ENCODE data around the gene MCTP2.

- TF ChIP-seq E2F1 (CRISPR knock-in tag; IDR thresholded peaks at IDR 0.05): no peak
- TF ChIP-seq HMGXB4 (CRISPR knock-in tag; IDR thresholded peaks at IDR 0.05): no peak
- no peak for TF ChIP-seq ATF3 (CRISPR knock-in tag; conservative IDR thresholded peaks at IDR 0.05)
- no peak for TF ChIP-seq ESRRA (CRISPR knock-in tag; IDR thresholded peaks at IDR 0.05; ENCODE audit: borderline replicate concordance)
- no peak for TF ChIP-seq CTCF (IDR thresholded peaks at IDR 0.05)
- TF ChIP-seq ETV6 (CRISPR knock-in tag; IDR thresholded peaks at IDR 0.05): no peak
- TF ChIP-seq IRF1 (CRISPR knock-in tag; IDR thresholded peaks at IDR 0.05): no peak
- TF ChIP-seq USF2 (CRISPR knock-in tag; IDR thresholded peaks at IDR 0.05): no peak
- TF ChIP-seq MAX (CRISPR knock-in tag; IDR thresholded peaks at IDR 0.05): no peak
- TF ChIP-seq SP1 (CRISPR knock-in tag; conservative IDR thresholded peaks at IDR 0.05): no peak
- no peak for TF ChIP-seq NR2C2 (CRISPR knock-in tag; IDR thresholded peaks at IDR 0.05)
- TF ChIP-seq ATF6 (CRISPR knock-in tag; IDR thresholded peaks at IDR 0.05): no peak
These were observed 20.9 kb downstream of the MCTP2 start for GRCh38 chr15:94252223-94252766.

Measured in WTC11 (cell line).